A204.1 (cell line): ENCODE results near the gene KDM6A.
A peak's percentile ranks its signal among the peaks of the same experiment; 100 is the strongest.
"Not testable (repeated sequence)": the region's sequence is repeated elsewhere in the genome, so short reads cannot be mapped to it uniquely, and the experiment has no call there.

Experiments used
- FAIRE-seq: peaks from 2 replicates; lab custom pipeline; 2012; peaks lifted over from hg19 to GRCh38; lab: Jason Lieb, UNC

KDM6A gene

DNA sequence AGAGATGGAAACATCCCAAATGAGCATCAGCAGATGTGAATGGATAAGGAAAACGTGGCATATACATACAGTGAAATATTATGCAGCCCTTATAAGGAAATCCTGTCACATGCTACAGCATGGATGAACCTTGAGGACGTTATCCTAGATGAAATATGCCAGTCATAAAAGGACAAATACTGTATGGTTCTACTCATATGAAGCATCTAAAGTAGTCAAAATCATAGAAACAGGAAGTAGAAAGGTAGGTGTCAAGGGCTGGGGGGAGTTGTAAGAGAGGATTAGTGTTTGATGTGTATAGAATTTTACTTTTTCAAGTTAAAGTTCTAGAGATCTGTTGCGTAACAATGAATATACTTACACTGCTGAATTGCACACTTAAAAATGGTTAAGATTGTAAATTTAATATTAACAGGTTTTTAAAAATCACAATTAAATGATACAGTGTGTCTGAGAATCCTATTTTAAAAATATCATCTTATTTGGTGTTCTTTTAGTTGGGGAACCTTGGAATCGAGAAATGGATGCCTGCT lies 58.5 kb downstream of the KDM6A start:
- FAIRE-seq: no peak

DNA sequence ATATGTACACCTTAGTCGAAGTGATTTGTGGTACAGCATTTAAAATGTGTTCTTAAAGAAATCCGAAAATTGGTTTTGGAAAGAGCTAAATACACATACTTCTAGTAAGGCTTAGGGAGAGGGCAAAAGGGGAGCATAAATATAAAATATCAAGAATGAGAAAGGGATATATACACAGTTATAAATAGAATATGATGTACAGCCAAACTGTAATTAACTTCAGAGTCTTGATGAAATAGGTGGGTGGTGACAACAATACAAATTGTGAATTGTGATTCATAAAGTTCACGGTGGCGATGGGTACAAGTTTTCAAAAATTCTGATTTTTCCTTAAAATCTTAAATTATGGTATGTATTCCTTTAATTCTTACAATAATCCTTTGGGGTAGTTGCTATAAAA lies 62.2 kb downstream of the KDM6A start:
- no peak for FAIRE-seq

DNA sequence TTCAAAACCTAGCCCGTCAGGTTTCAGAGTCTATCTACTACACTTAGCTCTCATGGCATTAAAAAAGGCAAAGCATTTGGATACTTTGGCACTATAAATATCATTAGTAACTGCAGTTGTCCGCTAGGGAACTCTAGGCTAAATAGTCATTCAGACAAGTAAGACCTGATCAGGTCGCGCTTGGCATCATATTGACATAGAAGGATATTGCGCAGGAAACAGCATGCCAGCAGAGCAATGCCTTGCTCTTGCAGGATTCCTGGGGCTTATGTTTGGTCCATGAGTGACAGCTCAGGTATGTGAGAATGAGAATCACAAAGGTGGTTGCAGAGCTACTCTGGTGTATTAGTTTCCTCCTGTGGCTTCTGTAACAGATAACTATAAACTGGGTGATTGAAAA lies 62.7 kb downstream of the KDM6A start:
- no peak for FAIRE-seq

DNA sequence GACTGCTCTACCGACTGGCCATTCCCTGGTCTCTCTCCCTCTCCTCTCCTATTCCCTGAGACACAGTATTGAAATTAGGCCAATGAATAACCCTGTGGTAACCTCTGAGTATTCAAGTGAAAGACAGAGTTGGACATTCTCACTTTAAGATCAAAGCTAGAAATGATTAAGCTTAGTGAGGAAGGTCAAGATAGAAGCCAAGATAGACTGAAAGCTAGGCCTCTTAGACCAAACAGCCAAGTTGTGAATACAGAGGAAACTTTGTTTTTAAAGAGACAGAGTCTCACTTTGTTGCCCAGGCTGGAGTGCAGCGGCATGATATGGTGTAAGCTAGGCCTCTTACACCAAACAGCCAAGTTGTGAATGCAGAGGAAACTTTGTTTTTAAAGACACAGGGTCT lies 64.6 kb downstream of the KDM6A start:
- FAIRE-seq: no peak

DNA sequence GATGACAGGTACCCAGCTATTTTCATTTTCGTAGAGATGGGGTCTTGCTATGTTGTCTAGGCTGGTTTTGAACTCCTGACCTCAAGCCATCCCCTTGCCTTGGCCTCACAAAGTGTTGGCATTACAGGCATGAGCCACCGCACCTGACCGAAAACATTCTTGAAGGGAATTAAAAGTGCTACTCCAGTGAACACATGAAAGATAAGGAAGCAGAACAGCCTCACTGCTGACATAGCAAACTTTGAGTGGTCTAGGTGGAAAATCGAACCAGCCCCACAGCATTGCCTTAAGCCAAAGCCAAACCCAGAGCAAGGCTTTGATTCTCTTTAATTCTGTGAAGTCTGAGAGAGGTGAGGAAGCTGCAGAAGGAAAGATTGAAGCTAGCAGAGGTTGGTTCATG lies 65.1 kb downstream of the KDM6A start:
- FAIRE-seq: no peak

DNA sequence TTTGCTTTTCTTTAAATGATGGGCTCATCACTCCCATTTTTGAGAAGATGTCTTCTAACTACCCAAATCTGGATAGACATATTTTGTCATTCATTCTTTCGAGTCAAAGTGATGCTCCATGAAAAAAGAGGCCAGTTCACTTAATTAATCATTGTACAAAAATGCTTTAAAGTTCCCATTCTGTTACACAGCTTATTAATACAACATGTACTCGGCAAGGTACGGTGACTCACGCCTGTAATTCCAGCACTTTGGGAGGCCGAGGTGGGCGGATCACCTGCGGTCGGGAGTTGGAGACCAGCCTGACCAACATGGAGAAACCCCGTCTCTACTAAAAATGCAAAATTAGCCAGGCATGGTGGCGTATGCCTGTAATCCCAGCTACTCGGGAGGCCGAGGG lies 67.6 kb downstream of the KDM6A start:
- not testable (repeated sequence) for FAIRE-seq

DNA sequence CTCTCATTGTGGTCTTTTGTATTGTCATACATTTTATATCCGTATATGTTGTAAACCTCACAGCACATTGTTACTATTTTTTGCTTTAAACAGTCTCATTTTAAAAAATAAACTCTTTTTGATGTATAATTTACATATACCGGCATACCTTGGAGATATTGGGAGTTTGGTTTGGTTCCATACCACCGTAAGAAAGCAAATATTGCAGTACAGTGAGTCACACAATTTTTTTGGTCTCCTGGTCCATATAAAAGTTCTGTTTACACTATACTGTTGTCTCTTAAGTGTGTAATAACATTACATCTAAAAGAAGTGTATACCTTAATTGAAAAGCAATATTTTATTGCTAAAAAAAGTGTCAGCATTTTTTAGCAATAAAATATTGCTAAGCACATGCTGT lies 70.0 kb downstream of the KDM6A start:
- no peak for FAIRE-seq

DNA sequence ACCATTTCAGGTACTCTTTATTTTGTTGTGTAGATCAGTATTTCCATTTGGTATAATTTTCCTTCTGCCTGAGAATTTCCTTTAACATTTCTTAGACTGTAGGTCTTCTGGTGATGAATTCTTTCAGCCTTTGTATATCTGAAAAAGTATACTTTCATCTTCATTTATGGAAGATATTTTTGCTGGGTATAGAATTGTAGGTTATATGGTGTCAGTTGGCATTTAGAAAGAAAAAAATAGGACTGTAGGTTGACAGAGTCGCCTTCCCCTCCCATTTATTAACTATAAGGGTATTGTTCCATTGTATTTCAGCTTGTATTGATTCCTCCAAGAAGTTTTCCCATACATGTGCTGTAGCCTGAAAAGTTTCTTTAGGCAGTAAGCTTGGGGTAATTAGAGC lies 71.9 kb downstream of the KDM6A start:
- FAIRE-seq: no peak

DNA sequence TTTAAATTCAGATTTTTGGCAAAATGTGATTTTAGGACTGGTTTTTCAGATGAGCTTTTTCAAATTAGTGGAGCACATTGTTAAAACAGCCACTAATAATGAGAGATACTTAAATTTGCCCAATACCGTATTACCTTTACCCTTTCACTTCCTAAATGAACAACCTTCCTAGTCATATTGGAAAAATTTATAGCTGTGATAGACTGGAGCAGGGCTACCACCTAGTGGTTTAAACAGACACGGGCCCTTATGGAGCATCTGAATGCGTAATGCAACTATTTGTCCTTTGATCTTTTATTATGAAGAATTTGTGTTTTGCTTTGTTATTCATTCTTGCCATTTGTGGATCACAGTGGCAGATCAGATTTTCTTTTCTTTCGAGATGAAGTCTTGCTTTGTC lies 72.7 kb downstream of the KDM6A start:
- FAIRE-seq: no peak

DNA sequence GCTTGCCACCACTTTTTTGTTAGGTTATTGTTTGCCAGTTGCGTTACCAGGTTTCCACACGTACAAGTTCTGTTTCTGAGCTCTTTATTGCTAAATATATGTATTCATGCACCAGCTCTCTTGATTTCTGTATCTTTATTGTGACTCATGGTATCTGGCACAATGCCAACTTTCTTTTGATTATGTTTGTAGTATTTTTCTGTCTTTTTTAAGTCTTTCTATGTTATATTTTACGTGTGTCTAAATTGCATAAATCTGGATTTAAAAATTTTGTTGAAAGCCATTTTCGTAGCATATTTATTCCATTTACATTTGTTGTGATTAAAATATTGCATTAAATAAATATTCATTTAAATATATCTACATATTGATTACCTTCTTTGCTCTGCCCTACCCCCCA lies 73.8 kb downstream of the KDM6A start:
- FAIRE-seq: peak; percentile 63

DNA sequence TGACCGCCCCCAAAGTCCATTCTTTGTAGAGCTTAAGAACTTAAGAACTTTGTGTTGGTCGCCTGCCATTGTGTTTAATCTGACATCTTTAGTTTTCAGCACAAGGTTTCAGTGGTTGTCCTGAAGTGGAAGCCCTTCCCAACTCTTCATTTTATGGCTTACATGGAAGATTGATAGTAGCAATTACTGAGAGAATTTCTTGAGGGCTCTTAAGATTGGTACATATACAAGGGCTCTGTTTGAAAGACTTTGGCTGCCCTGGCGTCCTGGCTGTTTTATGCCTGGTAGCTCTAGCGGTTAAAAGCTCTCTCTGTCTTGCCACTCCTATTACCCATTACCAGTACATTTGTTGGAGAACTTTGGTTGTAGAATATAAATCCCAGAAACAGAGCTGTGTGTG lies 75.0 kb downstream of the KDM6A start:
- FAIRE-seq: no peak

DNA sequence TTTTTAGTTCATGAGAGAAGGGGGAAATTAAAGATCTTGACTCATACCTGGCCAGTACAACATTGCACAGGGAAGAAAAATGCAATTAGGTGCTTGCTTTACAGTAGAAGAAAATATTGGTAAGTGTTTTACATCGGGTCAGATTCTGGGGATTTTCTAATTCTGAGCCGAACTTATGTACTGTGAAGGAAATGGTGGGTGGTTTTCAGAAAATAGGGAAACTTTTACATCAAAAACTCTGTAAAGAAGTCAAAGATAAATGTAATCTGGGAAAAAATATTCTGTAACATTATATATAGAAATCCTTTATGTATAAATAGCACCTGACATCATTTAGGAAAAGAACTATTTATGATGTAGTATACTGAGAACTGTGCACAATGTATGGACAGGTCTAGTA lies 75.4 kb downstream of the KDM6A start:
- FAIRE-seq: no peak

DNA sequence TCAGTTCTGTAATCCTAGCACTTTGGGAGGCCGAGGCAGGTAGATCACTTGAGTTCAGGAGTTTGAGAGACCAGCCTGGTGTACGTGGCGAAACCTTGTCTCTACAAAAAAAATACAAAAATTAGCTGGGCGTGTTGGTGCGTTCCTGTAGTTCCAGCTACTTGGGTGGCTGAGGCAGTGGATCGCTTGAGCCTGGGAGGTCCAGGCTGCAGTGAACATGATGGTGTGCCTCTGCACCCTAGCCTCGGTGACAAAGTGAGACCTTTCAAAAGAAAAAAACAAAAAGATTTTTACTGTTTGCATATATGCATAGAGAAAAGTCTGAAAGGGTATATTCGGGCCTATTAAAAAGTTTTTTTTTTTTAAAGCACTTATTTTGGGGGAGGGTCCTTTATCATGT lies 76.1 kb downstream of the KDM6A start:
- FAIRE-seq: no peak

DNA sequence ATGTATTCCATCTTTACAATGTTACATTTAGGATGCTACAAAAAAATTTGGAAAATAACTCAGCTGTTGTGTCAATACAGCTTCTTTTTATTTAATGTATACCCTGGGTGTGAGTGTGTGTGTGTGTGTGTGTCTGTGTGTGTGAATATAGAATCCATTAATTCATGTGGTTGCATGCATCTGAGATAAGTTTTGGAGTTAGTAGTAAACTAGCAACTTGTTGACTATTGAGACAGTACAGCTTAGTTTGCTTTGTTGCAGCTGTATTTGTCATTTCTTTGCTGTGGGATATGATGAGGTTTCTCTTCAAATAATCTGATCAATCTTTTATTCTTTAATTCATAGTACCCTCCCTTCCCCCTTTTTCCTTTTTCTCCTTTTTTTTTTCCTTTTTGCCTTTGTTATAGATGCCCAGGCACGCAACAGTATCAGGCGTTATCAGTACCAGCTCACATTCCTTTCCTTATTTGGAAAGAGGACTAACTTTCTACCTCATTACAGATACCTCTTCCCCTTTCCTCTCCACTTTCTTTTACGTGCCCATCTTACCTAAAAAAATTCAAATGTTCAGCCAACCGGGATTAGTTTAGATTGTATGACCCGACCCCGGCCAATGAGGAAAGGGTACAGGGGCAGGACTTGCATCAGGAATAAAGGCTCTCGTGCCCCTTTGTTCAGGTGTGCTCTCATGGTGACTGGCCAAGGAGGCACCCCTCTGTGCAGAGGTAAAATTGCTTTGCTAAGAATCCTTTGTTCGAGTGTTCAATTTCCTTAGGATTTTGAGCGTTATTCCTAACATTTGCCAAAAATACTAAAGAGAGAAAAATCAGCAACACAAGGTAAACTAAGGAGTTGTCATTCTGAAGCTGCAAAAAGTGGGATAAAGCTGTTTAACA lies 77.7 kb downstream of the KDM6A start:
- FAIRE-seq: not testable (repeated sequence)

DNA sequence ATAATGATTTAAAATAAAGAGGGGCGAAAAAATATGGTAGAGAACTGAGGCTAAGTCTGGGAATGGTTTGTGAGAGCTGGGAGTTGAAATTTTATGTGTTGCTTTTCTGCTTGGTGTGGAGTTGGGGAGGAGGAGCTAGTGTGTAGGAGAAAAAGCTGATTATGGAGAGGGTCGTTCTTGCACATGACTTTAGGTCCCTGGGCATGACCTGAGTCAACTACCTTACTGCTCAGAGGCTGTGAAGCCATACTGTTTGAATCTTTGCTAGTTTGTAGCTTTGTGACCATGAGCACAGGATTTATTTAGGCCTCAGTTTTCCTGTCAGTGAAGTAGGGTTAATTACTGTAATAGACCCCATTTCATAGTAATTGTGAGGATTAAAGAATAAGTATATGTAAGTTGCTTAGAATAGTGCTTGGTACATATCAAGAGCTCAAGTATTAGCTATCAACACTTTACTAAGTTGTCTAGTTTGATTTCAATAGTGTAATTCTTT lies 78.6 kb downstream of the KDM6A start:
- no peak for FAIRE-seq

DNA sequence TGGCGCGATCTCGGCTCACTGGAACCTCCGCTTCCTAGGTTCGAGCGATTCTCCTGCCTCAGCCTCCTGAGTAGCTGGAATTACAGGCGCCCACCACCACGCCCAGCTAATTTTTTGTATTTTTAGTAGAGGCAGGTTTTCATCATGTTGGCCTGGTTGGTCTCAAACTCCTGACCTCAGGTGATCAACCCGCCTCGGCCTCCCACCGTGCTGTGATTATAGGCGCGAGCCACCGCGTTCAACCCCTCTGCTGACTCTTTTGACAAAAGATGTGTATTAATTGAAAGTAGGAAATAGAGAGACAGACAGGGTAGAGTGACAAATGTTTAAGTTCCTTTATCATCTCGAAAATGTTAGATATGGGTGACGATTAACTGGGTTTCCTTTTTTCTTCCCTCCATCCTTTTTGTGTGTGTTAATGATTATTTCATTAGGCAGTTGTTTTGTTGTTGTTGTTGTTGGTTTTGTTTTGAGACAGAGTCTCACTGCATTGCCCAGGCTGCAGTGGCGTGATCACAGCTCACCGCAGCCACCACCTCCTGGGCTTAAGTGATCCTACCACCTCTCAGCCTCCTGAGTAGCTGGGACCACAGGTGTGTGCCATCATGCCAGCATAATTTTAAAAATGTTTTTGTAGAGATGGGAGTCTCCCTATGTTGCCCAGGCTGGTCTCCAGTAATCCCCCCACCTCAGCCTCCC lies 79.5 kb downstream of the KDM6A start:
- no peak for FAIRE-seq

DNA sequence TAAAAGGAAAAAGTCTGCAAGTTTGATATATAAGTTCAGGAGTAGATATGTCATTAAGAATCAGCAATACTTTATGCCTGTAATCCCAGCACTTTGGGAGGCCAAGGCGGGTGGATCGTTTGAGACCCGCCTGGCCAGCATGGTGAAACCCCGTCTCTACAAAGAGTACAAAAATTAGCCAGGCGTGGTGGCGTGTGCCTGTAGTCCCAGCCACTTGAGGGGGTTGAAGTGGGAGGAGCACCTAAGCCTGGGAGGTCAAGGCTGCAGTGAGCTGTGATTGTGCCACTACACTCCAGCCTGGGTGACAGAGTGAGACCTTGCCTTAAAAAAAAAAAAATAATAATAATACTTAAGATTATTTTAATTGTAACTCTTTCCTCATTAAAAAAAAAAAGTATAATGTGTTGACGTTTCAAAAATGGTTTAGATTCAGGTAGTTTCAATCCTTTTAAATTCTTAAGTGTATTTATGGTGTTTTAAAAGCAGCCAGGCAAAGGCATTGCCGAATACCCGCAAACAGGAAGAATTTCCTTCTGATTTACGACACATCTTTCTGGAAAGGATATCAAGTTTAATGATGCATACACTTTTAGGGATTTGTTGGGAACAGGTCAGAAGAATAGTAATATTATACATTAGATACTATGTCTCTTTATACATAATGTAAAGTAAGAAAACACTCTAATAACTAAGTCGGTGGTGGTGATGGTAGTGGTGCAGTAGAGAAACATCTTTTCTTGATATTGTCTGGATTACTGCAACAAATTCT lies 80.9 kb downstream of the KDM6A start:
- FAIRE-seq: no peak

DNA sequence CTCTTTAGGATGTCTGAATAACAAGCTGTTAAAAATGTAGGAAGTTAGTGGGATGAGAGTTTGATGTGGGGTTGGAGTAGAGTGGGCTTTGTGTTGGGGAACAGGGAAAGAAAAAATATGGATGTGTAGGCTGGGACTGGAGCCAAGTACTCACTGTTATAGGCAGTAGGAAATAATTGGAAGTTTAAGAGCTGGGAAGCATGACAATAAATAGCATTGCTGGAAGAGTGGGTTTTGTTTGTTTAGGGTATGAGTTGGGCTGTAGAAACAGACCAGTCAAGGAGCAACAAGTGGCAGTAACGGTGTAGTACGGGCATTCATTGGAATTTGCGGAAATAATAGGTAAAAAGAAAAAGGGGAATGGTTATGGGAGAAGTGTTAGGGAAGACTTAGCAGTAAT lies 81.6 kb downstream of the KDM6A start:
- no peak for FAIRE-seq

DNA sequence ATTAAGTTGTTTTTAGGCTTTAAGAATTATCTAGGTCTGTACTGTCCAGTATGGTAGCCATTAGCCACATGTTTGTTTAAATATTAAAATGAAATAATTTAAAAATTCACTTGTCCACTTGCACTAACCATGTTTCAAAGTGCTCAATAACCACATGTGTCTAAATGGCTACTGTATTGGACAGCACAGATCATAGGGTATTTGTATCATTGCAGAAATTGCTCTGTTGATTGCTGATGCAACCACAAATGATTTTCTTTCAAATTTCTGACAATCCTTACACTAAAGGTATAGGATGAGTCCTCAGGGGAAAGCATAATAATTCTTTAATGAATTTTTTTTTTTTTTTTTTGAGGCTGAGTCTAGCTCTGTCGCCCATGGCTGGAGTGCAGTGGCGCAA lies 84.9 kb downstream of the KDM6A start:
- FAIRE-seq: no peak

DNA sequence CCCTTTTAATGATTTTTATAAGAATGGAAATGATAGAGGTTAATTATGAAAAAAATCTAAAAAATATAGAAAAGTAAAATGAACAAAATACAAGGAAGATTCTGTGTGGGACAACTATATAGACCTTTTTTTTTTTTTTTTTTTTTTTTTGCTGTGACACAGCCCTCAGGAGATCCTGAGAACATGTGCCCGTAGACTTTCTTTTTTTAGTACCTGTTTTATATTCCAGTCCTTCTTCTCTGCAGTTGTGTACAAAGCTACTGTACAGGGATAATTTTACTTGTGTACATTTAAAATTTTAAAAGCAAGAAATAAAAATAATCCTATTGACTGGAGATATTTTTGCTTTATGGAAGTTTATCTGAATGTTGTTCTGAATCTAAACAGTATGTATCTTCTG lies 85.5 kb downstream of the KDM6A start:
- no peak for FAIRE-seq

DNA sequence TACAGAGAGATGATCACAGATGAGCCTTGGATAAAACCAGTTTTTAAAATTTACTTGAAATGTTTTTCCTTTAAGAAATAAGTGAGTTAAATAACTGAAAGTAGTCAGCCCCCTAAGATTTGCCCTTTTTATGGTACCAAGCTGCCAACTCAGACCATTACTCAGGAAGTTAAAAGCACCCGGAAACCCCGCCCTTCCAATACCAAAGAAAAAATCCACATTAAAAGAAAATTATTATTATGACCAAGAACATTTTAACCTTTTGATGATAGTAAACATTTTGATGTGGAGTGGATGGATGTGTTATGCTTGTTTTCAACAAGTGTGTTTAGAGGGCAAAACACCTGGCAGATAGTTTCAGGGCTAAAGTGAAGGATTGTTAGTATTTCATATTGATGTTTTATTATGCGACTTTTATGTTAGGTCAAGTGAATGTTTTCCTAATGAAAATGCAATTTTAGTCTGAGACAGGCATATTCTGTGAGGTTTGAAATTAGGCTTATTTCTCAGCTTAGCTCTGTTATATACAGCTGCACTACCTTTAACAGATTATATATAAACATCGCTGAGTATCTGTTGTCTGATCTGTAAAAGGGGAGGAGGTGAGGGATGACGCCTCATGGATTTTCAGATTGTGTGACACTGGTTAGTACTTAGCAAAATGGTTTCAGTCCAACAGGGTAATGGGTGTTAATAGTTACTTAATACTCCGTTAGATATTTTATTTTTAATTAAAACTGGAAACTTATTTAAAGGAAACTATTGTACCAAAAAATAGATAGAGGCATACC lies 89.0 kb downstream of the KDM6A start:
- FAIRE-seq: no peak

DNA sequence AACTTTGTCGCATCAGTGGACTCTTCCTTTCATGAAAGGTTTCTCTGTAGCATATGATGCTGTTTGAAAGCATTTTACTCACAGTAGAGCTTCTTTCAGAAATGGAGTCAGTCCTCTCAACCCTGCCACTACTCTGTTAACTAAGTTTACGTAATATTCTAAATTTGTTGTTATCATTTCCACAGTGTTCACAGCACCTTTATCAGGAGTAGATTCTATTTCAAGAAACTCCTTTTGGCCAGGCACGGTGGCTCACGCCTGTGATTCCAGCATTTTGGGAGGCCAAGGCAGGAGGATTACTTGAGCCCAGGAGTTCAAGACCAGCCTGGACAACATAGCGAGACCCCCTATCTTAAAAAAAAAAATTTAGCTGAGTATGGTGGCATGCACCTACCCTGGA lies 90.0 kb downstream of the KDM6A start:
- no peak for FAIRE-seq
